HepG2 (cell line): ENCODE data around the gene REPS2. TPM values are rescaled to one million over a fixed set of nuclear protein-coding genes. Genes with fewer than 3 reads are reported as not detected.

Source experiments
- ATAC-seq: fragments of 200-7000 bp; cut with Tn5 transposase; 3 replicates; pipeline ENCODE4 v1.9.1; 2020; ENCODE audit warnings: mild to moderate bottlenecking, moderate library complexity
- BruUV-seq: library from RNA; stranded (reverse); fragments of 400-500 nt; replicated peaks from 2 replicates; lab custom pipeline; 2021; lab: Mats Ljungman, UMichigan
- CTCF ChIA-PET: fragments of 300-600 bp; formaldehyde crosslinking; extraction: SDS; loops from one replicate; lab custom pipeline; 2021; ENCODE audit warnings: low total read pairs, inconsistent platforms, low intra/inter-chr PET ratio; lab: Yijun Ruan, JAX
- POLR2A ChIA-PET: fragments of 350-600 bp; sonication (Branson Sonifier 250); formaldehyde crosslinking; loops from one replicate; lab custom pipeline; 2020; ENCODE audit warnings: antibody characterized with exemption, inconsistent platforms; lab: Yijun Ruan, JAX
- DNase-seq: peaks from one replicate; pipeline ENCODE4 v3.0.0-alpha.2; 2015; ENCODE audit warnings: low spot score
- FAIRE-seq: peaks from 3 replicates; lab custom pipeline; 2011; peaks lifted over from hg19 to GRCh38; lab: Jason Lieb, UNC
- H2AFZ ChIP-seq: one replicate; pipeline ENCODE4 v1.6.1; 2011; ENCODE audit warnings: low read length, inconsistent platforms
- H3K27ac ChIP-seq: fragments of 300-600 bp; 3 replicates; pipeline ENCODE4 v1.8.0; 2011; ENCODE audit warnings: mixed run types, mild to moderate bottlenecking, mixed read lengths, low read length, inconsistent platforms; ENCODE audit not compliant: insufficient read depth; ENCODE audit errors: extremely low read length
- H3K27me3 ChIP-seq, 2 experiments: fragments of 200-600 bp in 1 of 2; 2 replicates in 1 of 2; 3 replicates in 1 of 2; pipeline versions ENCODE4 v1.6.0 to v1.8.0; 2011; ENCODE audit warnings: low read length in 2 of 2, mild to moderate bottlenecking in 2 of 2, moderate library complexity in 2 of 2, inconsistent platforms in 1 of 2; ENCODE audit not compliant: insufficient read depth in 2 of 2, control insufficient read depth in 1 of 2
- H3K36me3 ChIP-seq, 2 experiments: fragments of 200-600 bp in 1 of 2; replicated peaks in 1 of 2; 2 replicates in 1 of 2; 3 replicates in 1 of 2; pipeline versions ENCODE4 v1.5.1 to v1.8.0; 2011; ENCODE audit warnings: low read length in 2 of 2, inconsistent platforms in 1 of 2; ENCODE audit not compliant: insufficient read depth in 2 of 2, control insufficient read depth in 1 of 2
- H3K4me1 ChIP-seq: 2 replicates; pipeline ENCODE4 v1.5.1; 2012; ENCODE audit warnings: low read length, inconsistent platforms; ENCODE audit not compliant: insufficient read depth
- H3K4me2 ChIP-seq: 2 replicates; pipeline ENCODE4 v1.6.0; 2011; ENCODE audit warnings: low read depth, low read length, inconsistent platforms
- H3K4me3 ChIP-seq, 3 experiments: fragments of 200-600 bp in 1 of 3; sonication (generic), shearing (Covaris generic) in 1 of 3; replicated peaks in 1 of 3; 2 replicates each; pipeline ENCODE4 v1.5.1; 2011 to 2016; ENCODE audit warnings: low read length in 3 of 3, inconsistent platforms in 2 of 3, low read depth in 2 of 3, mild to moderate bottlenecking in 2 of 3, control low read depth in 1 of 3, mixed read lengths in 1 of 3; ENCODE audit not compliant: insufficient read depth in 1 of 3
- H3K79me2 ChIP-seq: one replicate; pipeline ENCODE4 v1.6.1; 2011; ENCODE audit warnings: low read length, inconsistent platforms; ENCODE audit not compliant: insufficient read depth
- H3K9ac ChIP-seq: 2 replicates; pipeline ENCODE4 v1.6.0; 2011; ENCODE audit warnings: mild to moderate bottlenecking, low read depth, low read length, inconsistent platforms; ENCODE audit not compliant: insufficient read depth
- H3K9me3 ChIP-seq: 2 replicates; pipeline ENCODE4 v1.5.1; 2012; ENCODE audit warnings: mild to moderate bottlenecking, low read length
- H4K20me1 ChIP-seq: 2 replicates; pipeline ENCODE4 v1.6.0; 2011; ENCODE audit warnings: inconsistent platforms, mild to moderate bottlenecking, low read length, moderate library complexity; ENCODE audit not compliant: insufficient read depth
- ARID4A ChIP-seq: sonication (generic); formaldehyde crosslinking; IDR thresholded peaks from 2 replicates; pipeline ENCODE4 v1.5.0; 2020; ENCODE audit warnings: mild to moderate bottlenecking, missing genetic modification reagents, borderline replicate concordance
- MLLT10 ChIP-seq: sonication (generic); formaldehyde crosslinking; IDR thresholded peaks from 2 replicates; pipeline ENCODE4 v1.4.0; 2020; ENCODE audit warnings: missing genetic modification reagents
- RERE ChIP-seq: IDR thresholded peaks from 2 replicates; pipeline ENCODE4 v1.6.1; 2016; ENCODE audit warnings: low read depth, missing genetic modification reagents, missing compliant biosample characterization
- RFXAP ChIP-seq: sonication (generic); formaldehyde crosslinking; IDR thresholded peaks from 2 replicates; pipeline ENCODE4 v1.4.0; 2020; ENCODE audit warnings: missing genetic modification reagents, borderline replicate concordance
- TRIM22 ChIP-seq: fragments of 450-650 bp; IDR thresholded peaks from 2 replicates; pipeline ENCODE4 v1.6.1; 2017
- YEATS2 ChIP-seq: sonication (generic); formaldehyde crosslinking; IDR thresholded peaks from 2 replicates; pipeline ENCODE4 v1.4.0; 2020; ENCODE audit warnings: missing genetic modification reagents, borderline replicate concordance
- ZFP36L1 ChIP-seq: sonication (generic); formaldehyde crosslinking; IDR thresholded peaks from 2 replicates; pipeline ENCODE4 v1.8.0; 2022; ENCODE audit warnings: mild to moderate bottlenecking, missing genetic modification reagents, moderate library complexity
- ZNF281 ChIP-seq: sonication (generic); formaldehyde crosslinking; IDR thresholded peaks from 2 replicates; pipeline ENCODE4 v1.4.0; 2020; ENCODE audit warnings: missing genetic modification reagents, borderline replicate concordance
- ZNF337 ChIP-seq: sonication (generic); formaldehyde crosslinking; IDR thresholded peaks from 2 replicates; pipeline ENCODE4 v1.5.1; 2020; ENCODE audit warnings: missing genetic modification reagents, low read depth, mild to moderate bottlenecking, borderline replicate concordance
- ZNF451 ChIP-seq: sonication (generic); formaldehyde crosslinking; IDR thresholded peaks from 2 replicates; pipeline ENCODE4 v1.5.0; 2020; ENCODE audit warnings: mild to moderate bottlenecking, missing genetic modification reagents
- ZNF773 ChIP-seq: sonication (generic); formaldehyde crosslinking; IDR thresholded peaks from 2 replicates; pipeline ENCODE4 v1.4.0; 2020; ENCODE audit warnings: missing genetic modification reagents, borderline replicate concordance
- WGBS: methylation state at CpG from one replicate; pipeline ENCODE4 v1.1.6; 2017; ENCODE audit warnings: low lambda C conversion rate; 5-methylcytosine and 5-hydroxymethylcytosine counted together
- in situ Hi-C: cut with HindIII; loops from 2 replicates; pipeline ENCODE4 v1.10.0; 2017; ENCODE audit warnings: low pct_unique_long_range_greater_than_20kb; ENCODE audit not compliant: extremely low pct_ligation_motif_present
- intact Hi-C: fragments of 100-400 bp; cut with micrococcal nuclease; formaldehyde crosslinking; loops from one replicate; pipeline ENCODE4 v1.10.0; 2022; ENCODE audit not compliant: unreplicated experiment
- polyA plus RNA-seq, 8 experiments: library from polyadenylated mRNA; depleted of rRNA in 3 of 8; stranded (reverse) in 7 of 8; unstranded in 1 of 8; fragments of >200 nt; fragmentation: Illumina TruSeq in 4 of 8; extraction: Trizol in 4 of 8; gene quantifications; 2 replicates each; pipeline versions ENCODE4 v1.2.1 to v1.2.3, GENCODE V29; 2011 to 2016; ENCODE audit warnings: low read depth in 4 of 8, missing spikeins in 1 of 8, mixed read lengths in 1 of 8; ENCODE audit not compliant: insufficient read depth in 1 of 8
- total RNA-seq, 5 experiments: library from RNA; depleted of rRNA; stranded (reverse); fragments of >200 nt; fragmentation: Illumina TruSeq; extraction: Trizol; gene quantifications; 2 replicates each; pipeline ENCODE4 v1.2.3, GENCODE V29; 2016; ENCODE audit warnings: low read depth in 1 of 5

Gene REPS2
- total and polyA plus RNA-seq, 2 of the 13 experiments (the other 11 are each of a cell fraction or from before 2014, with no cell fraction given) = 0.05 to 0.58 TPM

GRCh38 chrX:17032351-17032750 lies 85.9 kb downstream of the REPS2 start:
- Histone ChIP-seq H3K79me2 (no peaks in the 10 kb centered on the region), H3K9me3 (no peaks in the 10 kb centered on the region), H3K36me3 (no peaks in the 10 kb centered on the region), H3K4me2 (no peak overlapping the region), H3K9ac (no peak overlapping the region), H3K27ac (no peak overlapping the region), H2AFZ (no peak overlapping the region), H3K4me3 (no peak overlapping the region), H3K4me1 (no peaks in the 10 kb centered on the region), H3K27me3 (no peaks in the 10 kb centered on the region), H4K20me1 (no peaks in the 10 kb centered on the region)
- CTCF ChIA-PET = no interaction called here
- DNase-seq (no peak), FAIRE-seq (no peak), ATAC-seq (no peak)
- POLR2A ChIA-PET = no interaction called here
- WGBS = 14% methylated on average over 4 of the region's 4 CpGs
- TF ChIP-seq ZNF337 = no peak
- no peak for TF ChIP-seq TRIM22
- no peak for TF ChIP-seq ZNF451 (CRISPR knock-in tag)
- TF ChIP-seq YEATS2 = no peak
- TF ChIP-seq ARID4A (CRISPR knock-in tag) = no peak
- TF ChIP-seq RERE (CRISPR knock-in tag) = no peak
- TF ChIP-seq MLLT10 (CRISPR knock-in tag) = no peak
- no peak for TF ChIP-seq ZFP36L1 (CRISPR knock-in tag)
- no peak for TF ChIP-seq ZNF281 (CRISPR knock-in tag)
- no peak for TF ChIP-seq RFXAP (CRISPR knock-in tag)
- TF ChIP-seq ZNF773 (CRISPR knock-in tag) = no peak
- intact Hi-C loops (no loop called here), in situ Hi-C loops (no loop called here)
- no TSS peak for BruUV-seq
